ENCODE results near the gene IL23A. TPM values are rescaled to one million over a fixed set of nuclear protein-coding genes. Genes with fewer than 3 reads are reported as not detected.

Gene IL23A
- total RNA-seq, 1 experiment from 2014 or later = 2.0 TPM

DNA sequence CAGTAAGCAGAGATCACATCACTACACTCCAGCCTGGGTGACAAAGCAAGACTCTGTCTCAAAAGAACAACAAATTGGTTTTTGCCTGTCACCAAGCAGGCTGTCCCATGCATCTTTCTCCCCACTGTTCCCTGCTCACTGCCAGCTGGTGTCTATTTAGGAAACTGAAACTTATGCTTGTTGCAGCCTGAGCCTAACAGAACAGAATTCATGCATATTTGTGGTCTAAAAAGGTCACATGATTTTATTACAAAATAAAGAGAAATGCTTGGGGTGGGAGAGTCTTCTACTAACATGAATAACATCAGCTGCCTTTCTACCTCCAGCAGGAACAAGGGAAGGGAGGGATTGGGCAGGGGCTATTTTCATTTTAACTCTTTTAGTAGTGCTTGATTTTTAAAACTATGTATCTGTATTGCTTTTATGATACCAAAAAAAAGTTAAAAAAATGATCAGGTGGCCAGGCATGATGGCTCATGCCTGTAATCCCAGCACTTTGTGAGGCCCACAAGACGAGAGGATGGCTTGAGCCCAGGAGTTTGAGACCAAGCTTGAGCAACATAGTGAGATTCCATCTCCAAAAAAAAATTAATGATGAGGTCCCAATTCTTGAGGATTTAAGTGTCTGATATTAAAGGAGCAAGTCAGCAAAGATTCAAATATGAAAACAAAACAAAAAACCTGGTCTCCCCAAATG, 20.3 kb downstream of the IL23A start:
- Histone ChIP-seq H3K23ac (ENCODE audit: insufficient read length, low read depth, low read length) (no peak overlapping the region), H2BK120ac (ENCODE audit: low read depth, low read length, poor library complexity, severe bottlenecking) (no peak overlapping the region), H4K8ac (replicated peaks; ENCODE audit: insufficient read length, low read depth, low read length) (no peak overlapping the region), H3K9me3 (ENCODE audit: control insufficient read depth, low read depth, low read length) (no peaks in the 10 kb centered on the region), H4K5ac (ENCODE audit: insufficient read length, low read depth, low read length) (no peak overlapping the region), H3K4me2 (ENCODE audit: insufficient read depth, insufficient read length, low read length) (peak overlapping the region; percentile 57), H3K27me3 (ENCODE audit: insufficient read depth, low read length) (no peaks in the 10 kb centered on the region), H4K20me1 (ENCODE audit: control insufficient read depth, insufficient read depth, insufficient read length) (no peaks in the 10 kb centered on the region), H2BK15ac (ENCODE audit: low read depth, low read length) (no peak overlapping the region), H3K14ac (ENCODE audit: insufficient read depth, low read length) (no peak overlapping the region), H3K56ac (ENCODE audit: insufficient read length, low read depth, low read length) (no peak overlapping the region), H3K27ac (ENCODE audit: insufficient read length, low read depth, low read length) (no peak overlapping the region), H3K18ac (ENCODE audit: insufficient read length, low read depth, low read length) (no peak overlapping the region), H3T11ph (ENCODE audit: low read length) (no peak overlapping the region), H3K4me1 (ENCODE audit: insufficient read depth, low read length) (no peaks in the 10 kb centered on the region), H3K9ac (ENCODE audit: extremely low read depth, insufficient read length, low read length) (peak overlapping the region; percentile 53), H2BK5ac (ENCODE audit: insufficient read length, low read length) (no peak overlapping the region), H2BK20ac (ENCODE audit: low read depth, low read length, poor library complexity, severe bottlenecking) (no peak overlapping the region), H2AK5ac (ENCODE audit: insufficient read length, low read length) (no peak overlapping the region), H4K91ac (ENCODE audit: insufficient read length, low read depth, low read length) (no peak overlapping the region), H3K79me1 (ENCODE audit: insufficient read depth, low read depth, low read length, poor library complexity, severe bottlenecking) (no peaks in the 10 kb centered on the region), H3K23me2 (ENCODE audit: insufficient read length, low read depth, low read length, poor library complexity, severe bottlenecking) (no peaks in the 10 kb centered on the region), H3K4ac (ENCODE audit: low read depth, low read length) (no peak overlapping the region), H2AFZ (ENCODE audit: low read length) (no peak overlapping the region), H2BK12ac (ENCODE audit: insufficient read length, low read depth, low read length) (no peak overlapping the region), H3K79me2 (ENCODE audit: insufficient read depth, low read length) (no peaks in the 10 kb centered on the region)
- Mint-ChIP-seq H3K4me3 (peak overlapping the region; percentile 92), H3K9me3 (no peaks in the 10 kb centered on the region), H3K27ac (peak overlapping the region in 2 of 3 experiments; percentile 73 to 95; a peak in 2 of 7 replicates), H3K36me3 (ENCODE audit: insufficient read depth in 1 of 3, low read depth in 3 of 3) (peaks cover 6 to 23% (median 21%) of the 10 kb centered on the region in 3 experiments; a peak in 6 of 7 replicates), H3K27me3 (ENCODE audit: low read depth) (peaks cover 9% of the 10 kb centered on the region; the same call in 1 of the 2 replicates), H3K4me1 (peaks cover 10 to 12% of the 10 kb centered on the region in 2 experiments)
- no peak for TF ChIP-seq CTCF (conservative IDR thresholded peaks at IDR 0.05)
- WGBS (ENCODE audit: extremely low coverage, insufficient read length, low lambda C conversion rate) = no CpG with 5 or more reads among the region's 1 CpG
- no peak for DNase-seq
